AG09309 (cell line): ENCODE data around the gene SCNN1B.

ENCODE experiments used
- DNase-seq: peaks from one replicate; pipeline ENCODE4 v3.0.0-alpha.2; 2010; ENCODE audit warnings: low read depth
- H3K4me3 ChIP-seq: 2 replicates; pipeline ENCODE4 v1.5.1; 2011; ENCODE audit warnings: mild to moderate bottlenecking, low read depth, low read length, moderate library complexity; ENCODE audit not compliant: control insufficient read depth
- CTCF ChIP-seq: IDR thresholded peaks from 2 replicates; pipeline ENCODE4 v1.5.1; 2011; ENCODE audit warnings: mild to moderate bottlenecking, low read depth, low read length, inconsistent platforms; ENCODE audit not compliant: insufficient read depth, control insufficient read depth; ENCODE audit errors: missing control alignments

The SCNN1B gene

GRCh38 chr16:23278031-23278430, 24.1 kb upstream of the SCNN1B start:
- no peak for TF ChIP-seq CTCF
- H3K4me3 ChIP-seq: no peak overlapping the region
- no peak for DNase-seq

GRCh38 chr16:23279721-23280153, 22.4 kb upstream of the SCNN1B start:
- DNase-seq: no peak
- TF ChIP-seq CTCF: no peak
- H3K4me3 ChIP-seq: no peak overlapping the region

- no peak for TF ChIP-seq CTCF
- H3K4me3 ChIP-seq: no peak overlapping the region
- no peak for DNase-seq
Observed at GRCh38 chr16:23280483-23280967, 21.6 kb upstream of the SCNN1B start.

- no peak overlapping the region for H3K4me3 ChIP-seq
- no peak for DNase-seq
- no peak for TF ChIP-seq CTCF
Observed at GRCh38 chr16:23282568-23282967, 19.5 kb upstream of the SCNN1B start.

- no peak for DNase-seq
Observed at GRCh38 chr16:23283571-23283970, 18.5 kb upstream of the SCNN1B start.

GRCh38 chr16:23284584-23284983, 17.5 kb upstream of the SCNN1B start:
- no peak for TF ChIP-seq CTCF
- DNase-seq: no peak
- no peak overlapping the region for H3K4me3 ChIP-seq

More at GRCh38 chr16:23283571-23283970, 18.5 kb upstream of the SCNN1B start:
- H3K4me3 ChIP-seq: no peak overlapping the region
- no peak for TF ChIP-seq CTCF

- no peak overlapping the region for H3K4me3 ChIP-seq
- DNase-seq: peak; percentile 38
- no peak for TF ChIP-seq CTCF
Observed at GRCh38 chr16:23286131-23286532, 16.0 kb upstream of the SCNN1B start.
